DMS 273 treated with DMSO at 0.1 percent for 48 hours (cell line): Measurements from ENCODE around the gene ZNF740.

ENCODE experiments used
- DNase-seq: peaks from one replicate; lab custom pipeline; 2025; lab: John Stamatoyannopoulos, UW

Gene ZNF740

DNA sequence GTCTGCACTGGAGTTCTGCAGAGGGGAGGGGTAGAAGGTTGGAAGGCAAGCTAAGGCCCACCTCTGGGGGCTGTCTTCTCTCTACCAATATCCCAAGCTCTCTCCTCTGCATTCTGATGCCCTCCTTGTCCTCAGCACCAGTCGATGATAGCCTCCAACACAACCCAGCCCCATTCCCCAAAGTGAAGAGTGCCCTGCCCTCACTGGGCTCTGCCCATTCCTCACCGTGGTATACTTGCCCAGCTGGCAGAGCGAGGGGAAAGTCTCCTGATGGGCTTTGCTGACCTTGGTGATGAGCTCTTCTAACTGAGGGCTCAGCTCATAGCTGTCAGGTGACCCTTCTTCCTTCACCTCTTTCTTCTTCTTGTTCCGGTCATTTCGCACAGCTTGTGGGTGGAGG lies 33.7 kb downstream of the ZNF740 start:
- no peak for DNase-seq

GRCh38 chr12:53214687-53215455 lies 34.3 kb downstream of the ZNF740 start:
- no peak for DNase-seq

DNA sequence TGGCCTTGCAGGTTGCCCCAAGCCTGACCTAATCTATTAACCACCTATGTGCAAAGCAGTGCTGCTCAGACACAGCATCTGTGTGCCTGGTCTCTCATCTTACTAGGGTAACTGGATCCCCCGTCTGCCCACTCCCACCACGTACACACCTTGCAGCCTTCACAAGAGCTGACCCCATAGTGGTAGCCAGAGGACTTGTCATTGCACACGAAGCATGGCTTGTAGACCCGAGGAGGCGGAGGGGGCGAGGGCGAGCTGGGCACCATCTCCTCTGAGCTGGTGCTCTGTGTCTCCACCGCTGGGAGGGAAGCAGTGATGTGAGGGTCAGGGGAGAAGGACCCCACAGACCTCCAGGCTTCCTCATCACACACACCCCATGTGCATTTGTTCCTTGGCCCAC lies 35.0 kb downstream of the ZNF740 start:
- DNase-seq: no peak

- DNase-seq: no peak
Measured at GRCh38 chr12:53217051-53217930, 36.8 kb downstream of the ZNF740 start.

DNA sequence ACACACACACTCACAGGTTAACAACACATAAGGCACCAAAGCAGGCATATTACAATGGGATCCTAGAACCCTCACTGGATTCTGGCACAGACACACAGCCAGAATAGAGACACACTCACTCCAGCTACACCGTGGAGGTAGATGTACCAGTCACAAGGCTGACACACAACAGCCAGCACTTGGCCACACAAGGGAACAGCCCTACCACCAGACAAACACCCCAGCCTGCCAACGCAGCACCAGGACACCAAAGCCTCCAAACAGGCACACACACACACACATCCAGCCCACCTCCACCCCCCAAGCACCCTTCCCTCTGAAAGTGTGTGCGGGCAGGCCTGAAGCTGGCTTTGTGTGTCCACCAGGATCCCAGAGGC lies 37.4 kb downstream of the ZNF740 start:
- no peak for DNase-seq

DNA sequence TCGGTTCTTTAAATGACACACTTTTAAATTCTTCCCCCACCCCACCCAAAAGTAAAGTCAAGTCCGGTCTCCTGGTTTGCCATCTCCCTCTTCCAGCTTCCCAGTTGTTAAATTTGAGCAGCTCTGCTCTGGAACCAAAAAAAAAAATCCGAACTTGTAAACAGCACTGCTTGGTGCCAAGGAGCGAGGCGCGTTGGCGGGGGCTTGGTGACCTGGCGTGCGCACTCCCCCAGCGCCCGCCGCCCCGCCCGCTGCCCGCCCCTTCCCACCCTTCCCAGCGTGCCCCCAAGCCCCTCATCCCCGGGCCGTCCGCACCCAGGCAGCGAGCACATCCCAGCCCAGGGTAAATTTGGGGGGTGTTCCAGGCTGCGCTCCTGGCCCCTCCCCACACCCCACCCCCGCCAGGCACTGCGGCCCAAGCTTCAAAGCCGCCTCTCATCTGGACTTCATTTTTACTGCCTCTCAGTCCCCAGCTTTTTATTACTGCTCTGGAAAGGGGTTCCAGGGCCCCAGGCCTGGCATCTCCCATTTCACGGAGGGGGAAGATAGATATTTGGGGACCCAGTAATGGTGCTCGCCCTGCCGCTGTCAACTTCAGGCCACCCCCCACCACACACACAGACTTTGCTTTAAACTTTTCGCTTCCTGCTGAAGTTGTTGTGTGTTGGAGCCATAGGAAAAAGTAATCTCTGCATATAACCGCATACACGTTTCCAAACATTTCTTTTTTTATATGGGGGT lies 38.2 kb downstream of the ZNF740 start:
- DNase-seq: no peak

GRCh38 chr12:53219292-53219955 lies 38.9 kb downstream of the ZNF740 start:
- DNase-seq: no peak

GRCh38 chr12:53219956-53220693 lies 39.6 kb downstream of the ZNF740 start:
- DNase-seq: no peak

DNA sequence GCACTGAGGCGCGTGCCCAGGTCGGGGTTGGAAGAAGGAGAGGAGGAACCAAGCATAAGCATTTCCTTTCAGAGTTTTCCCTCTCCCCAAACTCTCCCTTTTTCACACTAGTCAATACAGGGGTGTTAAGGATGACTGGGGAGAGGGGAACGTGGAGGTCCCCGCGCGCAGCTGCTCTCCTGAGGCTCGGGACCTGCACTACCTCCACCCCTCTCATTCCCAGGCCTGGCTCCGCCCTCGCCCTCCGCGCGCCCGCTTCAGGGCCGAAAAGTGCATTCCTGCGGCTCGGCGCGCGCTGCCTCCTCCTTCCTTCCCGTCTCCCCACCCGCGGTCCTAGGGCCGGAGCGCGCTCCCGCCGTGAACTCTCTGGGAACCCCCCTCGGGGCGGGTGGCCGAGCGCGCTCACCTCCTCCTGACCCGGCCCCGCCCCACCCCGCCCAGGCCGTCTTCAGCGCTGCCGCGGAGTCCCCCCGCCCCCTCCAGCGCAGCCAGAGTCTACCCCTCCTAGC lies 40.2 kb downstream of the ZNF740 start:
- peak; percentile 50 for DNase-seq

- no peak for DNase-seq
Measured at GRCh38 chr12:53221203-53222080, 40.9 kb downstream of the ZNF740 start.

DNA sequence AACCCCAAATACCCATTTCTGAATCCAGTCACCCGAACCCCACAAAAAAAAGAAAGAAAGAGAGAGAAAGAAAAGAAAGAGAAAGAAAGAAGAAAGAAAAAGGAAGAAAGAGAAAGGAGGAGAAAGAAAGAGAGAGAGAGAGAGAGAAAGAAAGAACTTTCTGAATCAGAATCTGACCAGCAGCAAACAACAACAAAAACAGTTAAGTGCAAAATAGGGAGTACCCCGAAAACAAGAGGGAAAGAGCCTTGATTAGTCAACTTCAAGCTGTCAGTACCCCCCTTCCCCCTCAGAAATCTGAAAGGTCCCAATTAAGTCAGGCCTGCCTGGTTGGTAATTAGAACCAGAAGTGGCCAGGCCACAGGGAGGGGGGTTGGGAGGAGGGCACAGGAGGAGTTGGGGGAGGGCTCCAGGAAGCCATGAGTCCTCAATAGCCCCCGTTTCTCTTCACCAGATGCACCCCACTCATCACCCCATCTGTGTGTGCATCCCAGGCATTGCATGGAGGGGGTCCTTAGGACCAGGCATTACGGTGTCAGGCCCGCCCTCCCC lies 41.7 kb downstream of the ZNF740 start:
- no peak for DNase-seq

DNA sequence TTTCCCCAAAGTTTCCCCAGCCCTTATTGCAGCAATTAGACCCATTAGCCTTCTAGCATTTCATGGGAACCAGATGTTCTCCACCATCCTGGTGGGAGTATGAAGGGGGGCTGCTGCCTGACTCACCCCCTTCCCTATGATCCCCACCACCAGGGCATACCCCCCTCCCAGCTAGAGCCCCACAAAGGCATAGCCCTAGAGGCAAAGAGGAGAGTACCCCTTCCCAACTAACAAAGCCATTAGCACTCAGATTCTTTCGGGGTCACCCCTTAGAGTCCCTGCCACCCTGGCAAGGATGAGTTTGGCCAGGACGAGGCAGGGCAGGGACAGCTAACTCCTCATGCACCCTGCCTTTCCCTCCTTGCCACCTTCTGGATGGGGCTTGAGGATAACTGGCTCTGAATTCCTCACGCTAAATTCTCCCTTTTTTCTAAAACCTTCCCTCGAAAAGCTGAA lies 42.3 kb downstream of the ZNF740 start:
- DNase-seq: no peak

GRCh38 chr12:53223389-53224060 lies 43.0 kb downstream of the ZNF740 start:
- no peak for DNase-seq

DNA sequence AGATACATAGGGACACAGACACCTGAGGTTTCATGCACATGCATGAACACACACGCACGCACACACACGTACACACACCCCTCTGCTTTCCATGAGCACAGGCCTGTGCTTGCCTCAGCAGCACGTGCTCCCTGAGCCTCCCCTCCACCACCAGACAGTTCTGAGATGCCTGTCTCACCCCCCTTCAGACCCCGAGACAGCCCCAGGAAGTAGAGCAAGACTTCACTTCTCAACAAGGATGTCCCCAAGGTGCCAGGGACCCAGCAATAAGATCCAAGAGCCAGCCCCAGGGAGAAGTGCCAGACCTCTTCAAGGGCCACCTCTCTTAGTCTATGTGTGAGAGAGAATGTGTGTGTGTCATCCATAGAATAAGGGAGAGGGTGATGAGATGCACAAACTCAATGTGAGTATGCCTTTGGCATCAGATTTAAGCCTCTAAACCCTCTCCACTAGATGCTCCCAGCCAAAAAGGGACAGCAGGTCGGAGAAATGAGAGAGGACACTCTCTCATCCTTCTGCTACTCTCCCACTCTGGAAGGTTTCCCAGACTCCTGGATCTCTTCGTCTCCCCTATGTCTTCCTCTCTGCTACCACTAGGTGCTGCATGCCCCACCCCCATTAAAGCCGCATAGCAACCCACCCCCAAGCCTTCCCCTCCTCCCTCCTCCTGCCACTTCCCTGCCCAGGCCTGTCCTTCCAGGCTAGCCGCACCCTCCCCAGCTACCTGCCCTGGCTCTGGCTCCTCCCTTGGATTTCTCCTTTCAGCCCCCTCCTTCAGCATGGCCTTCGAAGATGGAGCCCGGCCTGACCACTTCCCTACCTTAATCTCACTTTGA lies 43.8 kb downstream of the ZNF740 start:
- peak; percentile 12 for DNase-seq

- DNase-seq: no peak
Measured at GRCh38 chr12:53224897-53225634, 44.5 kb downstream of the ZNF740 start.

GRCh38 chr12:53225635-53226424 lies 45.3 kb downstream of the ZNF740 start:
- DNase-seq: no peak

DNA sequence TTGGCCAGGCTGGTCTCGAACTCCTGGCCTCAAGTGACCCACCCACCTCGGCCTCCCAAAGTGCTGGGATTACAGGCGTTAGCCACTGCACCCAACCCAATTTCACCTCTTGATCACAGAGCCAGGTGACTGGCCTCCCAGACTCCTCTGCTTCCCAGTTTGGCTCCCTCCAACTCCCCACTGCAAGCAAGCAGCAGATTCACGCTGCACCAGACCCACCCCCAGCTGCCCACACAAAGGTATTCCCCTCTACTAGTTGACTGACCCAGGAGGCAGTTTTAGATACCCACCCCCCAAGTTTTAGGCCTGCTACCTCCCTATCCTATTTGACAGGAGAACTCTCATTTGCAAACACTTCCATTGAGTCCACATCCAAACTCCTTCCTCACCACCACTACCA lies 46.3 kb downstream of the ZNF740 start:
- DNase-seq: no peak
